Uterus (tissue), 2 donors: Measurements from ENCODE around the gene ACVRL1.

ENCODE experiments used
- CTCF ChIP-seq, 4 experiments: fragments of 200-600 bp in 2 of 4; fragments of 450-650 bp in 2 of 4; sonication (generic) in 2 of 4; IDR thresholded peaks; one replicate each; pipeline ENCODE4 v1.5.1; 2016 to 2019; ENCODE audit warnings: antibody characterized with exemption in 4 of 4, mild to moderate bottlenecking in 2 of 4, moderate library complexity in 1 of 4
- POLR2A ChIP-seq, 2 donors: fragments of 450-650 bp; IDR thresholded peaks; one replicate each; pipeline ENCODE4 v1.6.1; 2016; ENCODE audit warnings: antibody characterized with exemption in 2 of 2, mild to moderate bottlenecking in 1 of 2, moderate library complexity in 1 of 2

GRCh38 chr12:51925346-51926063 is 18.2 kb downstream of the ACVRL1 start:
- TF ChIP-seq POLR2A (IDR thresholded peaks at IDR 0.05) (no peak), CTCF (IDR thresholded peaks at IDR 0.05) (no peak)
